ENCODE results near the gene TBATA.
"Not testable (repeated sequence)": the region's sequence is repeated elsewhere in the genome, so short reads cannot be mapped to it uniquely, and the experiment has no call there.

Gene TBATA

DNA sequence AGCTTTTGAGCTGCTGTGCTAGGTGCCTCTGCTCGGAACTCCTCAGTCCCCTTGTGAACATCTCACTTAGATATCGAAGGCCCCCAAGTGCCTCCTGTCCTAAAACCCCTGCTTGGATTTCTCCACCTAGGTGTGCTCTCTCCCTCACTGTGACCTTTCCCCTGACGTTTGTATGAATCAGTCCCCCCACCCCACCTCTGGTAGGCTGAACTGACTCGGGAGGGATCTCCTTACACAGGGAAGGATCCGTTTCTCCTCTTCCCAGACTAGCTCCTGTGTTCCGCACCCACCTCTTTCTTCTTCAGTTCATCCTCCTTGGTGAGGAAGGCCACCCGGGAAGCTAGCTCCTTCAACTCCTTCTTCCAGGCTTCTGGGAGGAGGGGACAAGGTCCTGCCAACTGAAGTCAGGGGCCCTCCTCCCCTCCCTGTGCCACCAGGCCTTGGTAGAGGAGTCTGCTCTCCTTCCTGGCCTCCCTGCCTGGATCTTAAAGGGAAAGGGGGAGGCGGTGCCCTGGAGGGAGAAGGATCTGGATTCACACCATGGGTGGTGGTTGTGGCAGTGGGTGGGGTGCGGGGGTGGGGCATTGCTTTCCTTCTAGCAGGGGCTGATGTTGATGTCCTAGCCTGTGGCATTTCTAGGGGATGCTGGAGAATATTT is 6.8 kb downstream of the TBATA start:
- DNase-seq: no peak

GRCh38 chr10:70777063-70777875 is 7.9 kb downstream of the TBATA start:
- no peak for DNase-seq

- no peak for DNase-seq
These were observed 8.6 kb downstream of the TBATA start for GRCh38 chr10:70776455-70777005.

GRCh38 chr10:70775679-70776454 is 9.3 kb downstream of the TBATA start:
- DNase-seq: no peak

GRCh38 chr10:70774810-70775678 is 10.1 kb downstream of the TBATA start:
- DNase-seq: no peak

GRCh38 chr10:70773965-70774809 is 11.0 kb downstream of the TBATA start:
- DNase-seq: no peak

DNA sequence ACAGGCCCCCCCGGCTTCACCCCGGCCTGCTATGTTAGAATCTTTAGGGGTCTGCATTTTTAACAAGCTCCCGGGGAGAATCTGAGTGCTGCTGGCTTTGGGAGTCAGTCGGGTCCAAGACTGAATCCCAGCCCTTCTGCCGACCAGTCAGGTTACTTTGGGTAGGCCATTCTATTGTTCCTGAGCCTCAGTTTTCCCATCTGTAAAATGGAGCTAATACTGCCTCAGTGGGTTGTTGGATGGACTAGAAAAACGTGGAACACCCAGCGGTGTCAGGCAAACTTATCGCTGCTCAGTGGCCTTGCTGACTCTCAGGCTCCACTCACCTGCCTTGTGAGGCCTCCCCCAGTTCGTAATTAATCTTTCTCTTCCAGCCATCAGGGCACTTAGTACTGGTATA is 11.7 kb downstream of the TBATA start:
- no peak for DNase-seq

- no peak for DNase-seq
These were observed 12.6 kb downstream of the TBATA start for GRCh38 chr10:70772627-70773026.

GRCh38 chr10:70771311-70772194 is 13.6 kb downstream of the TBATA start:
- DNase-seq: no peak

DNA sequence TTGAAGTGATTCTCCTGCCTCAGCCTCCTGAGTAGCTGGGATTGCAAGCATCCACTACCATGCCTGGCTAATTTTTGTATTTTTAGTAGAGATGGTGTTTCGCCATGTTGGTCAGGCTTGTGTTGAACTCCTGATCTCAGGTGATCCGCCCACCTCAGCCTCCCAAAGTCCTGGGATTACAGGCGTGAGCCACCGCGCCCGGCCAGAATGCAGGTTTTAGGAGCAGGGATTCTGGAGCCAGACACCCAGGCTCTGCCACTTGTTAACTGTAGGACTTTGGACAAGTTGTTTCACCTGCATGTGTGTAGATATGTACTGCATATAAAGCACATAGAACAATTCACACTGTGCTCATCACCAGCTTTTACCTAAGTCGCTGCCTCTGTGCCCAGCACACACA is 14.7 kb downstream of the TBATA start:
- not testable (repeated sequence) for DNase-seq

DNA sequence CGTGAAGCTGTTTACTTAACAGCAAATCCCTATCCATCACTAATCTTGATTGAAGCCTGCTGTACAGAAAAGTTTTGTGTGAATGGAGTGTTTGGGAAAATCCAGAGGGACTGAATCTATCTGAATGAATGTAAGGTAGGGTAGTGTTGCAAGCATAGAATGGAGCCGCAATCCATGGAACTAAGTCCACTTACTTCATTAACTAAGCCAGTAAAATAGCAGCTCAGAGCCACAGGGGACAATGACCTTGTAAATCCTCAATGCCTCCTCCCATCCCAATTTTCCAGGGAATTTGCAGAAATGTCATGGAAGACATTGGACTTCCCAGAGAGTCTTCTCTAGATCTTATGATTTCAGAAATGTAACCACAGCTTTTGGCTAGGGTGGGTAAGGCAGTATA is 15.2 kb downstream of the TBATA start:
- DNase-seq: no peak

- DNase-seq: no peak
These were observed 16.1 kb downstream of the TBATA start for GRCh38 chr10:70769121-70769520.

GRCh38 chr10:70768026-70768685 is 17.0 kb downstream of the TBATA start:
- DNase-seq: not testable (repeated sequence)

DNA sequence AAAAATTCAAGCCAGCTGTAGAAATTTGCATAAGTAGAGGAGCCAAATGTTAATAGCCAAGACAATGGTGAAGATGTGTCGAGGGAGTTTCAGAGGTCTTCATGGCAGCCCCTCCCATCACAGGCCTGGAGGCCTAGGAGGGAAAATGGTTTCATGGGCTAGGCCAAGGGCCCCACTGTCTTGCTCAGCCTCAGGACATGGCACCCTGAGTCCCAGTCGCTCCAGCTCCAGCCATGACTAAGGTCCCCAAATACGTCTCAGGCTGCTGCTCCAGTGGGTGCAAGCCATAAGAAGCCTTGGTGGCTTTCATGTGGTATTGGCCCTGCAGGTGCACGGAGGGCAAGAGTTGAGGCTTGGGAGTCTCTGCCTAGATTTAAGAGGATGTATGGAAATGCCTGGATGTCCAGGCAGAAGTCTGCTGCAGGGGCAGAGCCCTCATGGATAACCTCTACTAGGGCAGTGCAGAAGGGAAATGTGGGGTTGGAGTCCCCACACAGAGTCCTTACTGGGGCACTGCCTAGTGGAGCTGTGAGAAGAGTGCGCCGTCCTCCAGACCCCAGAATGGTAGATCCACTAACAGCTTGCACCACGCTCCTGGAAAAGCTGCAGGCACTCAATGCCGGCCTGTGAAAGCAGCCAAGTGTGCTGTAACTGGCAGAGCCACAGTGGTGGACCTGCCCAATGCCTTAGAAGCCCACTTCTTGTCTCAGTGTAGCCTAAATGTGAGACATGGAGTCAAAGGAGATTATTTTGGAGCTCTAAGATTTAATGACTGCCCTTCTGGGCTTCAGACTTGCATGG is 19.2 kb downstream of the TBATA start:
- no peak for DNase-seq

- no peak for DNase-seq
These were observed 21.6 kb downstream of the TBATA start for GRCh38 chr10:70763567-70763966.

DNA sequence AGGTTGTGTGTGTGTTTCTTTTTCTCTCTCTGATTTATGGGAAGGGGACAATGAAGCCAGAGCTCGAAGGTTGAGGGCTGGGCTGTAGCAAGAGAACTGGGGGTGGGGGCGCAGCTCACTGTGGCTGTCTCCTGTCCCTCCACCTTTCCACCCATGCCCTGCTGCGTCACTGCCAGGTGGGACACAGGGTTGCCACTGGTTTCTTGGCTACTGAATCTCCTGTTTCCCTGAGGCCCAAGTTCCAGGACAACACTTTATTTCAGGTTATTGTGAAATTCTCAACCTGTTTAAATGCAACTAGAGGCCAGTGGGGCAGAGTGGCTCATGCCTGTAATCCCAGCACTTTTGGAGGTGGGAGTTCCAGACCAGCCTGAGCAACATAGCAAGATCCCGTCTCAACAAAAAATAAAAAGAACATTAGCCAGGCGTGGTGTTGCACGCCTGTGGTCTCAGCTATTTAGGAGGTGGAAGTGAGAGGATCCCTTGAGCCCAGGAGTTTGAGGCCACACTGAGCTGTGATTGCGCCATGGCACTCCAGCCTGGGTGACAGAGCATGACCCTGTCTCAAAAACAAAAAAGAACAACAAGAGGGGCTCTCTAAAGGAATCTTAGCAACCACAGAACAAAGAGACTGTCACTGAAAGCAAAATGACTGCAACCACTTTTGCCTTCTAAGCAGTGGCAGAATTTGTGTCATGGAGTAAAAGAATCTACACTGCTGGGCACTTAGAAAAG is 22.6 kb downstream of the TBATA start:
- no peak for DNase-seq

DNA sequence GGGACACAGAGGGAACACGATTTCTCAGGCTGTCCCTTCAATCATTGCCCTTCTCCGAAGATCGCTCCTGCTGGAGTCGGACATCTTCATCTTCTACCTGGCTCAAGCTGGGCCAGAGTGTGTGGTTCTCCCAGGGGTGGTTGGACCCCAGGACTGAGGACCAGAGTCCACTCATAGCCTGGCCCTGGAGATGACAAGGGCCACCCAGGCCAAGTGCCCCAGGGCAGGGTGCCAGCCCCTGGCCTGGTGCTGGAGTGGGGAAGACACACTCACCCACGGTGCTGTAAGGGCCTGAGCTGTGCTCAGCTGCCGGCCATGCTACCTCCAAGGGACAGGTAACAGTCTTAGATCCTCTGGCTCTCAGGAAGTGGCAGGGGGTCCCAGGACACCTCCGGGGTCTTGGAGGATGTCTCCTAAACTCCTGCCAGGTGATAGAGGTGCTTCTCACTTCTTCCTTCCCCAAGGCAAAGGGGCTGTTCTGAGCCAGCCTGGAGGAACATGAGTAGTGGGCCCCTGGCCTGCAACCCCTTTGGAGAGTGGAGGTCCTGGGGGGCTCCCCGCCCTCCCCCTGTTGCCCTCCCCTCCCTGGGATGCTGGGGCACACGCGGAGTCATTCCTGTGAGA is 23.3 kb downstream of the TBATA start:
- no peak for DNase-seq
